Left lung (tissue), 10 donors: ENCODE results near the gene RAB17. TPM values are rescaled to one million over a fixed set of nuclear protein-coding genes. Genes with fewer than 3 reads are reported as not detected.

Source experiments
- ATAC-seq: fragments of 200-7000 bp; cut with Tn5 transposase; one replicate; pipeline ENCODE4 v1.9.1; 2020; ENCODE audit warnings: moderate library complexity
- DNase-seq, 4 donors: peaks; one replicate each; pipeline ENCODE4 v3.0.0-alpha.2; 2013 to 2020
- H3K27ac ChIP-seq, 2 donors: fragments of 200-600 bp; sonication (generic) in 1 of 2; one replicate each; pipeline versions ENCODE4 v1.5.0 to v1.8.0; 2020 to 2021
- H3K27me3 ChIP-seq, 2 donors: fragments of 200-600 bp; sonication (generic) in 1 of 2; one replicate each; pipeline versions ENCODE4 v1.5.0 to v1.8.0; 2020 to 2021
- H3K36me3 ChIP-seq, 2 donors: fragments of 200-600 bp; sonication (generic) in 1 of 2; one replicate each; pipeline versions ENCODE4 v1.5.0 to v1.8.0; 2020 to 2021
- H3K4me1 ChIP-seq, 2 donors: fragments of 200-600 bp; one replicate each; pipeline ENCODE4 v1.8.0; 2021
- H3K4me3 ChIP-seq, 2 donors: fragments of 200-600 bp; sonication (generic) in 1 of 2; one replicate each; pipeline versions ENCODE4 v1.5.0 to v1.8.0; 2020 to 2021; ENCODE audit warnings: mild to moderate bottlenecking in 1 of 2
- H3K9me3 ChIP-seq, 2 donors: fragments of 200-600 bp; sonication (generic) in 1 of 2; one replicate each; pipeline versions ENCODE4 v1.5.0 to v1.8.0; 2020 to 2021
- intact Hi-C, 2 donors: fragments of 100-400 bp; cut with DNase I; formaldehyde crosslinking; loops; one replicate each; pipeline versions ENCODE4 v1.11.2 to v1.14.2; 2022
- polyA plus RNA-seq, 6 donors: library from polyadenylated mRNA; unstranded; fragments of 120-200 nt; gene quantifications; one replicate each; pipeline ENCODE4 v1.2.1, GENCODE V29; 2013; ENCODE audit not compliant: insufficient read length in 6 of 6
- total RNA-seq, 2 donors: library from RNA; stranded (reverse); fragmentation: NEBNext Ultra II Directional; extraction: Animal tissue kit (Norgen Biotek cat#: 25700); gene quantifications; one replicate each; pipeline ENCODE4 v1.2.1, GENCODE V29; 2021
- TF ChIP-seq, protein P1 (sequence below), 2 donors: fragments of 200-600 bp; sonication (generic) in 1 of 2; IDR thresholded peaks; one replicate each; pipeline versions ENCODE4 v1.5.0 to v1.8.0; 2021; ENCODE audit warnings: antibody characterized with exemption in 2 of 2
- donor health status: DM: no; HTN: yes; CAD: no.
- donor health status: DM: no; HTN: no; CAD: no.

Gene RAB17
- total and polyA plus RNA-seq, 8 donors: 12.1 to 37.9 (median 18.7) TPM

DNA sequence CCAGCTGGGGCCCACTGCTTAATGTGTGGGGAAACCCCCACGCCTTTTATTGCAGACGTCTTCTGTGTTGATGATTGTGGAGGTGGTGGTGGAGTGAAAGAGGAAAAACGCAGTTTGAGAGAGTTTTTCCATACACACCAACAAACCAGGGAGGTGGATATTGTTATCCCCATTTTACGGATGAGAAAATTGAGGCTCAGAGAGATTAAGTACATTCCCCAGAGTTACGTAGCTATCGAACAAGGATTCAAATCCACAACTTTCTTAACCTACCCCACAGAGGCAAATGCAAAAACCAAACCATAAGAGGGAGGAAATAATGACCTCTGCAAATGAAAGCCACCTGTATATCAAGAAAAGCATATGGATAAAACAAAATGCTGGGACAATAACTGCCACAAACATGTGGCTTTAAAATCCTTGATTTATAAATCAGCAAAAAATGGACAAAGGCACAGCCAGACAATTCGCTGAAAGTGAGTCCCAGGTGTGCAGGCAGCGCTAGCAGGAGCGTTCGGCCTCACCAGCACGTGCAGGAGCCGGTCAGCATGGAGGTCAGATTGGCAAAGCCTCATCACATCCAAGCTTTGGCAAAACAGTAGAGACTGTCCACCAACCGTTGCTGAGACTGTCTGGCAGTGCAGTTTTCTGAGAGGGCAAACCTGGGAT is 12.6 kb upstream of the RAB17 start:
- ATAC-seq: no peak
- H3K4me3 ChIP-seq: no peak overlapping the region
- H3K4me1 ChIP-seq: peaks cover 7 to 24% of the 10 kb centered on the region in 2 donors
- TF ChIP-seq, protein P1, sequence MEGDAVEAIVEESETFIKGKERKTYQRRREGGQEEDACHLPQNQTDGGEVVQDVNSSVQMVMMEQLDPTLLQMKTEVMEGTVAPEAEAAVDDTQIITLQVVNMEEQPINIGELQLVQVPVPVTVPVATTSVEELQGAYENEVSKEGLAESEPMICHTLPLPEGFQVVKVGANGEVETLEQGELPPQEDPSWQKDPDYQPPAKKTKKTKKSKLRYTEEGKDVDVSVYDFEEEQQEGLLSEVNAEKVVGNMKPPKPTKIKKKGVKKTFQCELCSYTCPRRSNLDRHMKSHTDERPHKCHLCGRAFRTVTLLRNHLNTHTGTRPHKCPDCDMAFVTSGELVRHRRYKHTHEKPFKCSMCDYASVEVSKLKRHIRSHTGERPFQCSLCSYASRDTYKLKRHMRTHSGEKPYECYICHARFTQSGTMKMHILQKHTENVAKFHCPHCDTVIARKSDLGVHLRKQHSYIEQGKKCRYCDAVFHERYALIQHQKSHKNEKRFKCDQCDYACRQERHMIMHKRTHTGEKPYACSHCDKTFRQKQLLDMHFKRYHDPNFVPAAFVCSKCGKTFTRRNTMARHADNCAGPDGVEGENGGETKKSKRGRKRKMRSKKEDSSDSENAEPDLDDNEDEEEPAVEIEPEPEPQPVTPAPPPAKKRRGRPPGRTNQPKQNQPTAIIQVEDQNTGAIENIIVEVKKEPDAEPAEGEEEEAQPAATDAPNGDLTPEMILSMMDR (IDR thresholded peaks at IDR 0.05): no peak
- H3K27ac ChIP-seq: peak overlapping the region; percentile 69 to 83
- no peak for DNase-seq
- intact Hi-C loops: no loop called here
- no peaks in the 10 kb centered on the region for H3K9me3 ChIP-seq
- H3K36me3 ChIP-seq: no peaks in the 10 kb centered on the region
- H3K27me3 ChIP-seq: no peaks in the 10 kb centered on the region

DNA sequence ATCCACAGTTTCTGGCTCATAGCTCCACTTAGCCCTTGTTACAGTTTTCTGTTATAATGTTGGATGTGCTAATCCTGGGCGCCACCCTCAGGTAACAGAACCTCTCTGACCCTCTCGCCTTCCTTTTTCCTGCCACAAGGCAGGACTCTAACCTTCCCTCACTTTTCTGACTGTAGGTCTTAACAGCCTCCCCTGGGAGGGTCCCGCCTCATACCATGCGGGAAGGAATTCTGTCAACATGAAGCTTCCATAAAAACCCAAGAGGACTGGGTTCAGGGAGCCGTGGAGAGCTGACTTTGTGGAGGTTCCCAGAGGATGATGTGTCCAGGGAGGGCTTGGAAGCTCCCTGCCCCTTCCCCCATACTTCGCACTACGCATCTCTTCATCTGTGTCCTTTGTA is 11.9 kb upstream of the RAB17 start:
- ATAC-seq (no peak), DNase-seq (no peak)
- Histone ChIP-seq H3K4me3 (no peak overlapping the region), H3K36me3 (no peaks in the 10 kb centered on the region), H3K9me3 (no peaks in the 10 kb centered on the region), H3K4me1 (peaks cover 7 to 24% of the 10 kb centered on the region in 2 donors), H3K27ac (no peak overlapping the region), H3K27me3 (no peaks in the 10 kb centered on the region)
- intact Hi-C loops: no loop called here
- TF ChIP-seq, protein P1 (IDR thresholded peaks at IDR 0.05): no peak

DNA sequence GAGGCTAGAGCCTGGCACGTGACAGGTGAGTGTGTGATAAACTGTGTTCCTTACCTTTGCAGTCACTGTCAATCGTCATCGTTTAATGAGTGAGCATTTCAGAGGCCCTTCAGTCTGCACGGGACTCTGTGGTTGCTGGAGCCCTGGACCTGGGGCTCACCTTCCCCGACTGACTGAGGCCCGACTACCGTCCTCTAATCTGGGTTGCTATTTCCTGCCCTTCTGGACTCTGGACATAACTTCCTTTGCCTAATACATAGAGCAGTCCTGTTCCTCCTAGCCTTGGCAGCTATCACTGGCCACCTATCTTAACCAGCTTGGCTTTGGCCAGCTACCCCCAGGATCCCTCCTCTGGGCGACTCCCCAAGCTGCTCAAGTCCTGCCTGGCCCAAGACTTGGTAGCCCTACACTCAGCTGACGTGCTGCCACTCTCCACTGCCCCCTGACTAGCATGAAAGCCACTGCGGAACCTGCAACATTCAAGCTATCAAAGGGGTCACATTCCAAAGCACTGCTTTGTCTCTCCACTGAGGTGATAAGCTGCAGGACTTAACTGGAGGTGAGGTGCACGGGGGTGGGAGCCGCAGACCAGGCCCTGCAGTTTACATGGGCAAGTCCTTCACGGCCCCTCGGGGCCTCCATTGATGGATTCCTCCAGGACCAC is 11.1 kb upstream of the RAB17 start:
- no peak overlapping the region for H3K4me3 ChIP-seq
- no peaks in the 10 kb centered on the region for H3K27me3 ChIP-seq
- intact Hi-C loops: no loop called here
- no peak overlapping the region for H3K27ac ChIP-seq
- no peak for DNase-seq
- ATAC-seq: no peak
- H3K9me3 ChIP-seq: no peaks in the 10 kb centered on the region
- peaks cover 7 to 24% of the 10 kb centered on the region in 2 donors for H3K4me1 ChIP-seq
- H3K36me3 ChIP-seq: no peaks in the 10 kb centered on the region
- TF ChIP-seq, protein P1 (IDR thresholded peaks at IDR 0.05): no peak

DNA sequence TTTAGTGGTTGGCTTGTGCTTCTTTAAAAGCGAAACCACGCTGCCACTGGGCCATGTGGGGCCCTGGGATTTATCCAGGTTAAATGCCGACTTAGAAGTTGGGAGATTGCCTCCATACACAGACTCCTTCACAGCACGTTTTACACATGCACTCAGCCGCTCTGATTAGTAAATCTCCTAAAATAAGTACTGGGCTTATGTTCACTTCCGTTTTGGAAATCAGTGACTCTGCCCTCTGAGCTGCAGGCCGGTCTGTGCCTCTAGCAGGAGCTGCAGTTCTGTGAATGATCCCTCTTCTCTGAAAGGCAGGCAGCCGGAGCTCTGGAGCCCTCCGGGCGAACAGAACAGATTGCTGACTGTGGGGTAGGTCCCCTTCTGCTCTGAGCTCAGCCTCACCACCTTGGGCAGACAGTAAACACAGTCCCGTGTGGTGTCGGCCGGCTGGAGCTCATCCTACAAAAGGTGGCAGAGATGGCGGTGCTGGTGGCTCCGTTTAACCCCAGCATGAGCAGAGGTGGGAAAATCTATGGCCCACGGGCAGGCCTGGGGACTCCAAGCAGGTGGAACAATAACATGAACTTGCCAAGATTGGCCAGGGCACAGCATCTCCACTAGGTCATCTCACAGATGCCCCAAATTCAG is 9.8 kb upstream of the RAB17 start:
- ATAC-seq (peak; percentile 70), DNase-seq (peak in 1 of 4 donors; percentile 80)
- Histone ChIP-seq H3K36me3 (no peaks in the 10 kb centered on the region), H3K27ac (peak overlapping the region; percentile 16 to 18), H3K4me1 (peaks cover 7 to 24% of the 10 kb centered on the region in 2 donors), H3K27me3 (no peaks in the 10 kb centered on the region), H3K4me3 (no peak overlapping the region), H3K9me3 (no peaks in the 10 kb centered on the region)
- intact Hi-C loops: no loop called here
- TF ChIP-seq, protein P1 (IDR thresholded peaks at IDR 0.05): no peak

DNA sequence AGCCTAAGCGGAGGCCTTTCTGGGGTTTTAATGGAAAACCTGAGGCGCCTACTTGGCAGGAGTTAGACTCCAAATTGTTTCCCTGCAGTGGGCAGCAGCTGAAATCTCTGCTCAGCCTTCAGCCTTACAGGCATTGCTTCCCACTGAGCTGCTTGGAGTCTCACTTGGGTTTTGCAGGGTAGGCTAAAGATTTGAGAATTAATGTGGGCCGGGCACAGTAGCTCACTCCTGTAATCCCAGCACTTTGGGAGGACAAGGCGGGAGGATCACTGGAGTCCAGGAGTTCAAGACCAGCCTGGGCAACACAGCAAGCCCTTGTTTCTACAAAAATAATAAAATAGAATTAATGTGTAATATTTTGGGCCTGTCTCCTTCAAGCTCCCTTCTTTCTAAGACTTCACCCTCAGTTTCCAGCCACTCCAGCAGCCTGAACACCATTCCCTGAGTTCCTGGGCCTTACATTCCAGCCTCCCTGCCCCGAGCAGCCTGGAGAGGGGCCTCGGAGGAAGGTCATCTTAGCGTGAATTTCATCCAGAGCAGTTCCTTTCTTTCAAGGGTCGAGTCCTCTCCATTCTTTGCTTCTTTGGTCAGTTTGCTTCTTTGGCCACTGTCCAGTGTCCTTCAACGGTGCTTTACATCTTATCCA is 9.1 kb upstream of the RAB17 start:
- DNase-seq (no peak), ATAC-seq (no peak)
- H3K9me3 ChIP-seq: no peaks in the 10 kb centered on the region
- intact Hi-C loops: no loop called here
- H3K4me3 ChIP-seq: no peak overlapping the region
- peaks cover 7 to 25% of the 10 kb centered on the region in 2 donors for H3K4me1 ChIP-seq
- H3K27me3 ChIP-seq: no peaks in the 10 kb centered on the region
- TF ChIP-seq, protein P1 (IDR thresholded peaks at IDR 0.05): no peak
- H3K36me3 ChIP-seq: no peaks in the 10 kb centered on the region
- H3K27ac ChIP-seq: peak overlapping the region; percentile 16 to 18
